Measurements from ENCODE around the gene OSBPL9.
"Not testable (repeated sequence)": the region's sequence is repeated elsewhere in the genome, so short reads cannot be mapped to it uniquely, and the experiment has no call there.

OSBPL9 gene

GRCh38 chr1:51610104-51610503 lies 6.8 kb upstream of the OSBPL9 start:
- not testable (repeated sequence) for DNase-seq

GRCh38 chr1:51610637-51611036 lies 6.3 kb upstream of the OSBPL9 start:
- no peak for DNase-seq

GRCh38 chr1:51612447-51612961 lies 4.4 kb upstream of the OSBPL9 start:
- DNase-seq: no peak

GRCh38 chr1:51615780-51616291 lies 1.1 kb upstream of the OSBPL9 start:
- DNase-seq: no peak

GRCh38 chr1:51616490-51616889 lies 402 bp upstream of the OSBPL9 start:
- no peak for DNase-seq

GRCh38 chr1:51618715-51619114 lies 1.8 kb downstream of the OSBPL9 start:
- DNase-seq: no peak

GRCh38 chr1:51620470-51620869 lies 3.6 kb downstream of the OSBPL9 start:
- no peak for DNase-seq

- DNase-seq: no peak
These were observed 4.3 kb downstream of the OSBPL9 start for GRCh38 chr1:51621161-51621560.

GRCh38 chr1:51621841-51622454 lies 5.1 kb downstream of the OSBPL9 start:
- no peak for DNase-seq

- DNase-seq: no peak
These were observed 5.6 kb downstream of the OSBPL9 start for GRCh38 chr1:51622455-51622913.

- DNase-seq: no peak
These were observed 6.1 kb downstream of the OSBPL9 start for GRCh38 chr1:51623025-51623424.

- DNase-seq: no peak
These were observed 6.6 kb downstream of the OSBPL9 start for GRCh38 chr1:51623450-51623849.

GRCh38 chr1:51624855-51625254 lies 8.0 kb downstream of the OSBPL9 start:
- no peak for DNase-seq

- no peak for DNase-seq
These were observed 10.8 kb downstream of the OSBPL9 start for GRCh38 chr1:51627672-51628071.

- DNase-seq: no peak
These were observed 12.1 kb downstream of the OSBPL9 start for GRCh38 chr1:51628715-51629590.

- DNase-seq: no peak
These were observed 13.0 kb downstream of the OSBPL9 start for GRCh38 chr1:51629918-51630317.

GRCh38 chr1:51630393-51630792 lies 13.5 kb downstream of the OSBPL9 start:
- no peak for DNase-seq

GRCh38 chr1:51630922-51631321 lies 14.0 kb downstream of the OSBPL9 start:
- no peak for DNase-seq

GRCh38 chr1:51631747-51632146 lies 14.9 kb downstream of the OSBPL9 start:
- no peak for DNase-seq

- DNase-seq: no peak
These were observed 17.7 kb downstream of the OSBPL9 start for GRCh38 chr1:51634618-51635017.

- no peak for DNase-seq
These were observed 18.7 kb downstream of the OSBPL9 start for GRCh38 chr1:51635615-51636014.

GRCh38 chr1:51636191-51636590 lies 19.3 kb downstream of the OSBPL9 start:
- no peak for DNase-seq

- no peak for DNase-seq
These were observed 20.1 kb downstream of the OSBPL9 start for GRCh38 chr1:51636764-51637522.
